ENCODE results near the gene IFITM5. TPM values are rescaled to one million over a fixed set of nuclear protein-coding genes. Genes with fewer than 3 reads are reported as not detected.
"Not testable (repeated sequence)": the region's sequence is repeated elsewhere in the genome, so short reads cannot be mapped to it uniquely, and the experiment has no call there.

IFITM5 gene
- total RNA-seq, 1 donor from 2014 or later, result not detected

DNA sequence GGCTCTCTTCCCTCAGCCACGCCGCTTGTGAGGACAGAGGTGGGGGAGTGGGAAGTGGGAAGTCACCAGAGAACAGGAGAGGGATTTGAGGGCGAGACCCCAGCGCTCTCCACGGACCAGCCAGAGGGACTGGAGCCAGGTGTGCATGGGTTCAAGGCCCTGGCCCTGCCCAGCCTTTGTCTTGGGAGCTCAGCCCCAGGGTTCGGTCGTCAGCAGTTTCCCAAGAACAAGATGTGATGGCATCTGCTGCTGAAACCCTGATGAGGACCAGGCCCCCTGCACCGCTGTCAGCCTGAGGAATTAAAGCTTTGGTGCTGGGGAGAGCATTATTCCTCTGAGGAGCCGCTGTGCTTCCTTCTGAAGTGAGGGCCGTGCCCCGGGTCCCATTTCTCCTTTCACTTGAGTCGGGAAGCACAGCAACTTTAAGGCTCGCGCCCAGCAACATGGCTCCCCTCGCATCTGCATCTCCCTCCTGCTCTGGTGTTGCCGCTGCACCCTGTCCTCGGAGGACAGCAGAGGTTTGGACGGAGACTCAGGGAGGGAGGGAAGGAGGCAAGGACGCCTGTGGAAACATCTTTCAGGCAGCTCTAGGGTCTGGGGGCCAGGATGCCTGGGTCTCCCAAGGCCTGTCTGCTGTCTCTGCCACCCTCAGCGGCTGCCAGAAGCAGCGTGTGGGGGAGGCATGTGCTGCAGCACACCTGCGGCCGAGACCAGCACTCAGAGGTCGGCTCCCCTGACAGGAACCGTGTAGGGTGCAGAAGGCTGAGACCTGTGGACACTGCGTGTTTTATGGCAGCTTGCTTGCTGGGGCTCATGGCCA, 3.8 kb downstream of the IFITM5 start:
- no peak for DNase-seq (ENCODE audit: low read depth in 2 of 2)

GRCh38 chr11:294780-295179, 4.5 kb downstream of the IFITM5 start:
- DNase-seq (ENCODE audit: low read depth in 2 of 2), result no peak

- DNase-seq (ENCODE audit: low read depth in 2 of 2), result no peak
Observed at GRCh38 chr11:293852-294661, 5.3 kb downstream of the IFITM5 start.

- no peak for DNase-seq (ENCODE audit: low read depth in 2 of 2)
Observed at GRCh38 chr11:293271-293851, 6.0 kb downstream of the IFITM5 start.

DNA sequence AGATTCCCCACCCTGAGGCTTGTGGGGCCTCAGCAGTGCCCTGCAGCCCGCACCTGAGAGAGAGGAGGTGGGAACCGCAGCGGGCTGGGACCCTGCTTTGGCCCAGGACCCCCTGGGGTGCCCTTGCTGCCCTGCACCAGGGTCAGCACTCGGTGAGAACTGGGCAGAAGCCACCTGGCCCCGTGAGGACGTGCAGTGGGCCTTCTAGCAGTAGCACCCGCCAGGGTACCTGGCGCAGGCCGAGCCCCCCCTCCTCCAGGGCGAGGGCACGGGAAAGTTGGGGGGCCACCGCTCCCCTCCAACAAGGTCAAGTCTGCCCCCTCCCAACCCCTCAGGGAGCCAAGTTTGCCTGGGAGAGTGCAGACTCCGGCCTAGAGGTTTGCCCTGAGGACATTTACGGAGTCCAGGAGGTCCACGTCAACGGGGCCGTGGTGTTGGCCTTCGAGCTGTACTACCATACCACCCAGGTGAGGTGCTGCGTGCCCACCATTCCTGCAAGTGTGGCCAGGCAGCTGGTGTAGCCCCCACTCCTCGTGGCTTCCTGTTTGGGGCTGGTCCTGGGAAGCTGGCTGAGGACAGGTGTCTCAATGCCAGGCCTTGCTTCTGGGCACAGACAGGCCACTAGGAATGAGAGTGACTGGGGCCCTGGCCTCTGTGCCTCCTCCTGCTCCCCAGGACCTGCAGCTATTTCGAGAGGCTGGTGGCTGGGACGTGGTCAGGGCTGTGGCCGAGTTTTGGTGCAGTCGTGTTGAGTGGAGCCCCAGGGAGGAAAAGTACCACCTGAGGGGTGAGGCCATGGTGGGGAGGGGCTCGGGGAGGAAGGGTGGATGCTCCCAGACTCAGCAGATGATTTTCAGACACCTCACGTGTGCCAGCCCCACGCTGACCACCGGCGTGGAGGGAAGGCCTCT, 6.9 kb downstream of the IFITM5 start:
- no peak for DNase-seq (ENCODE audit: low read depth in 2 of 2)

DNA sequence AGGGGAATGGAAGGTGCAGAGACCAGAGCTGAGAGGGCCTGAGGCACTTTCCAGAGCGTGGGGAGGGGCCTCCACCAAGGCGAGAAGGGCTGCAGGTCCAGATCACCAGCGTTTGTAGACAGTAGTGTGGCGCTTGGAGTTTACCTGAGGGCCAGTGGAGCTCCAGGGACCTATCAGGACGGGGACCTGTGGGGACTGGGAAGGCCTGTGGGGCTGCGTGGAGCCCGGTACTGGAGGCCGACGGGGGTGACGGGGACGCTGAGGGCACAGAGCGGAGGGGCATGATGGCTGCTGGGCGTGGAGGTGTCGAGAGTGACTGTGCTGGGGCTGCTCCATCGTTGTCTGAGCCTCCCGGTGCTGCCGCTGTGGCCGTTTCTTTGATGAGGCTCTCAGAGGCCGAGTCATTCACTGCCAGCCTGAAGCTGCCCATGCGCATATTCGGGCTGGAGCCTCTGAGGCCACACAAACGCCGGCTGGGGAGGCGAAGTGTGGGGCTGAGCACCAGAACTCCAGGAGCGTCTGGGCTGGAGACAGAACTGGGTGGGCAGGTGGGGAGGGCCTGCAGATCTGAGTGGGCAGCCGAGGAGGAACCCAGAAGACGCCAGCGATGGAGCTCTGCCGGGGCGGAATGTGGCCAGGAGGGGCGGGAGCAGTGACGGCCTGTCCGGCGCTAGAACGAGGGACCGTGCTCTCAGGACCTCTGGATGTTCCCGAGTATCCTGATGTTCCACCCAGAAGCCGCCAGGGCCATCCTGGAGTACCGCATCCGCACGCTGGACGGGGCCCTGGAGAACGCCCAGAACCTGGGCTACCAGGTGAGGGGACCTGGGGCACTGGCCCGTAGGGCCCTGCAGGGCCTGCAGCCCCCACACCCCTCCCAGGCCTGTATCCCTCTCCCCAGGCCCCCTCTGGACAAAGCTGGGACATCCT, 7.8 kb downstream of the IFITM5 start:
- no peak for DNase-seq (ENCODE audit: low read depth in 2 of 2)

DNA sequence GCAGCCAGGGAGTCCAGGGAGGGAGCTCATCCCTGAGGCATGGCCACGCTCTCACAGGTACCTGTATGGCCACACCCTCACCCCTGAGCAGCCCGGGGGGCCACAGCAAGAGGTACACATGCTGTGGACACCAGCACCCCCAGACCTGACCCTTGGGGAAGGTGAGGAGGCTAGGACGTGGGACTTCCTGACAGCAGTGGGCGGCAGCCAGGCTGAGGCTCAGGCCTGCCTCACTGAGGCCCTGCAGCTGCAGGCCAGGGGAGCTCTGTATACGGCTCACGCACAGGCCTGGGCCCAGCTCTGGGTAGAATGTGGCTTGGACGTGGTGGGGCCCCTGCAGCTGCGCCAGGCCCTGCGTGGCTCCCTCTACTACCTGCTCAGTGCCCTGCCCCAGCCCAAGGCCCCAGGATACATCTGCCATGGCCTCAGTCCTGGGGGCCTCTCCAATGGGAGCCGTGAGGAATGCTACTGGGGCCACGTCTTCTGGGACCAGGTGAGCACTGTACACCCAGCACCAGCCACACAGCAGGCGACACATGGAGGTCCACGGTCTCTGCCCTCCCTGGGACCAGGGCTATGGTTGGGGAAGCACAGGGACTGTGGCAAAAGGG, 8.6 kb downstream of the IFITM5 start:
- no peak for DNase-seq (ENCODE audit: low read depth in 2 of 2)

- no peak for DNase-seq (ENCODE audit: low read depth in 2 of 2)
Observed at GRCh38 chr11:289712-290620, 9.4 kb downstream of the IFITM5 start.

GRCh38 chr11:289398-289711, 10.0 kb downstream of the IFITM5 start:
- DNase-seq (ENCODE audit: low read depth in 2 of 2), result no peak

DNA sequence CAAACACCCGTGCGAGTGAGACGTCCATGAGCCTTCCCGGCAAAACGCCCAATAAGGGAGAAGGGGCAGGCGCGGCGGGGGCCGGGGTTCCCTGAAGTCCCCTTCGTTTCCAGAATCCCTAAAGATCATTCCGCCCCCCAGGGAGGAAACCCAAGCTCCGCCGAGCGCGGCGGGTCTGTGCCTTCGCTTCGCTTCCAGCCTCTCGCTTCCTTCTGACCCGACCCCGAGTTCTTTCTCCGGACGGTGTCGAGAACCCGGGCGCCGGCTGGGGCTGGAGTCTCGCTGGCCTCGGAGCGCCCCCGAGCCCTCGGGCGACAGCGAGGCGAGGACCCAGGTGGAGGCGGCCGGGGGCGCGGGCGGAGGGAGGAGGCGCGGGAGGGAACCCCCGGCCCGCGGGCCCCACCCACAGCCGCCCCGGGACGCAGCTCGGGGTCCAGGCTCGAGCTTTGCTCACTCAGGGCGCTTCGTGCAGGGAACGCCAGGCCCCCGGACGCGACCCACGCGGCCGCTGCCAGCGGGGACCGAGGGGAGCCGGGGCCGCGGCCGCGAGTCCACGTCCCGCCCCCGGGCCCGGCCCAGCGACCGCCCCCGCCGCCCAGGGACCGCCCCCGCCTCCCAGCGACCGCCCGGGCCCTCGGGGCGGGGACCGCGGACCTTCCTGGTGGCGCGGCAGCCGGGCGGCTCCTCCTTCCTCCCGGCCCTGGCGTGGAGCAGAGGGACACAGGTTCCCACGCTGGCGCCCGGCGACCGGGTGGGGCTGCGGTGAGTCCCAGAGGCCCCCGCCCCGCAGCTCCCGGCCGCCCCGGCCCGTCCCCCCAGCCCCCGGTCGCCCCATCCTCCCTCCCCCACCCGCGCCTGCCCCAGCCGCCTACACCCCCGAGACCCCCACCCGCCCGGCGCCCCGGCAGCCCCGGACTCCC, 10.6 kb downstream of the IFITM5 start, which contains the start of gene PGGHG:
Gene PGGHG (plus strand): TSS at position 649 of the 920 bp plus-strand sequence. CDS start 691 bp downstream, outside the sequence.
- peak; percentile 33 to 64 for DNase-seq (ENCODE audit: low read depth in 2 of 2)

DNA sequence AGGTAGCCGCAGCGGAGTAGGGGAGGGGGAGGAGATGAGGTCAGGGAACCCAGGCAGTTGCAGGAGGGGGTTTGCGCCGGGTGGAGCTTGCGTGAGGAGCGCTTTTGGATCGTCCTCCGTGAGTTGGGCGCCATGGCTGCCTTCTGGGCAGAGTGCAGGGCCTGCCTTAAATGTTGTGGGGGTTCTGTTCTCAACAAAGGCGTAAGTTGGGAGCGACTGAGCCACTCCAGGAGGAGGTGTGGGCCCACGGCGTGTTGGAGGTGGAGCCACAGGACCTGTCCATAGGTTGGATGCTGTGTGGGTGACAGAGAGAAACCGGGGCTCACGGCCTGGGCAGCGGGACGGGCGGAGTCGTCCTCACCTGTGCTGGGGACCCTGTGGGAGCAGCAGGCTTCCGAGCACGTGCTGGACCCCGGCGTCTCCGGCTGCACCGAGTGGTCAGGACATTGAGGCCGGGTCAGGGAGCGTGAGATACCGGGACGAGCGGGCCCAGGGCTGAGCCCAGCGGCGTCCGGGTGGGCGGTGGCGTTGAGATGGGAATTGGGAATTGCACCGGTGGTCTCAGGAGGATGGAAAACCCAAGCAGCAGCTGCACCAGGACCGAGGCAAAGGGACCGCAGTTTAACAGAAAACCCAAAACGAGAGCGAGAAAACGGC, 11.4 kb downstream of the IFITM5 start:
- DNase-seq (ENCODE audit: low read depth in 2 of 2), result no peak

DNA sequence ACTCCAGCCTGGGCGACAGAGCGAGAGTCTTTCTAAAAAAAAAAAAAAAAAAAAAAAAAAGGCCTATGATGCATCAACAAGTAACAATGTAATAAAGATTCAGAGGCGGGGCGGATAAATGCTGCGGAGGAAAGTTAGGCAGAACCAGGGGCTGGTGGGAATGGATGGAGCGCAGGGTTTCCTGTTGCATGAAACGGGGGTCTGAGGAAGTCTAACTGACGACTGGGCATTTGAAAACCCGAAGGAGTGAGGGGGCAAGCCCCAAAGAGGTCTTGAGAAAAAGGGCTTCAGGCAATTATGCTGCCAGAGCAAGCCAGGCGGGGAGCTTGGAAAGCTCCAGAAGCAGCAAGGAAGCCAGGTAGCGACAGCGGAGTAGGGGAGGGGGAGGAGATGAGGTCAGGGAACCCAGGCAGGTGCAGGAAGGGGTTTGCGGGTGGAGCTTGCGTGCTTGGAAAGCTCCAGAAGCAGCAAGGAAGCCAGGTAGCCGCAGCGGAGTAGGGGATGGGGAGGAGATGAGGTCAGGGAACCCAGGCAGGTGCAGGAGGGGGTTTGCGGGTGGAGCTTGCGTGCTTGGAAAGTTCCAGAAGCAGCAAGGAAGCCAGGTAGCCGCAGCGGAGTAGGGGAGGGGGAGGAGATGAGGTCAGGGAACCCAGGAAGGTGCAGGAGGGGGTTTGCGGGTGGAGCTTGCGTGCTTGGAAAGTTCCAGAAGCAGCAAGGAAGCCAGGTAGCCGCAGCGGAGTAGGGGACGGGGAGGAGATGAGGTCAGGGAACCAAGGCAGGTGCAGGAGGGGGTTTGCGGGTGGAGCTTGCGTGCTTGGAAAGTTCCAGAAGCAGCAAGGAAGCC, 12.1 kb downstream of the IFITM5 start:
- not testable (repeated sequence) for DNase-seq (ENCODE audit: low read depth in 2 of 2)

- no peak for DNase-seq (ENCODE audit: low read depth in 2 of 2)
Observed at GRCh38 chr11:285894-286220, 13.5 kb downstream of the IFITM5 start.

- no peak for DNase-seq (ENCODE audit: low read depth in 2 of 2)
Observed at GRCh38 chr11:285021-285893, 14.1 kb downstream of the IFITM5 start.

Measured in lung microvascular endothelial cell (primary cell).